HG03469 (cell line): Measurements from ENCODE around the gene HIPK1.

ENCODE experiments used
- ATAC-seq: cut with Tn5 transposase; IDR thresholded peaks from one replicate; pipeline ENCODE4 v1.9.1; 2021; ENCODE audit warnings: mild to moderate bottlenecking, moderate library complexity, moderate number of reproducible peaks; ENCODE audit not compliant: unreplicated experiment

The HIPK1 gene

DNA sequence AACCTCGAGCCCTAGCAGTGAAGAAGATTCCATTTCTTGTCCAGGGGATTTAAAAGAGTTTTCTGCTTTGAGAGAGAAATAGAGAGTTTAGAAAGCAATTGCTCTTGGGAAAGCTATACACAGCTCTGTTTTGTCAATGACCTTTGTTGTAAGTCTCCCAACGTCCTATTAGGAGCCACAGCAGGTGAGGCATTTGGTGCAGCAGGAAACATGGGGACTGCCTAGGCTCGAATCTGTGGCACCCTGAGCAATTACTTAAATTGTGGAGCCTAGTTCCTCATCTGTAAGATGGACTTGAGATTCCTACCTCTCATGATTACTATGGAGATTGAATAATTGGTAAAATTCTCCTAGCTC is 15.8 kb upstream of the HIPK1 start:
- ATAC-seq = no peak

DNA sequence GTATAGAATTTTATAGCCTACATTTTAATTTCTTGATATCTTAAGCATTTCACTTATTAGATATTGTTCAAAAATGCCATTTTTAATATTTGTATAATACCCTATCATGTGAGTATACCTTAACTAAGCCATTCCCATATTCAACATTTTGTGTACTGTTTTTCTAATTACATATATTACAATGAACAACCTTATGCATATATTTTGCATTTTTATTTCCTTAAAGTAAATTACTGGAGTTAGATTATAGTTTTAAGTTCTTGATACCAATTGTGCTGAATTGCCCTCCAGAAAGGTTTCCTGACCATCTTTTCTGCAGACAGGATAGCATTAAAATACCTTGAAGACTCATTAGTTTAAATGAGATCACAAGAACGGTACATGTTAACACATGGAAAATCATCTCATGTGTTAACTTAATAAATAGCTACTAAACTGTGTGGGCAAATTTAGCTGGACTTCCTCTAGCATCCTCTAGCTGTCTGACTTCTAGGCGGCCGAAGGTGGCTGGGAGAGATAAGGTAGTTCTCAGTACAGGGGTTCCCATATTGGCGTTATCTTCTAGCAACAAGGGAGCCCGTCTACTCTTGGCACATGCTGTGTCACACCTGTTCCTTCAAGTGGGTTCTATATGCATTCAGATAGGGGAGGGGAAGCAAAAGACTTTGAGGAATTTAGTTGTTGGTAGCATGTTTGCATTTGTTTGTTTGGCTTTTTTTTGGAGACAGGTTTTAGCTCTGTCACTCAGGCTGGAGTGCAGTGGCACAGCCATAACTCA is 15.0 kb upstream of the HIPK1 start:
- no peak for ATAC-seq

DNA sequence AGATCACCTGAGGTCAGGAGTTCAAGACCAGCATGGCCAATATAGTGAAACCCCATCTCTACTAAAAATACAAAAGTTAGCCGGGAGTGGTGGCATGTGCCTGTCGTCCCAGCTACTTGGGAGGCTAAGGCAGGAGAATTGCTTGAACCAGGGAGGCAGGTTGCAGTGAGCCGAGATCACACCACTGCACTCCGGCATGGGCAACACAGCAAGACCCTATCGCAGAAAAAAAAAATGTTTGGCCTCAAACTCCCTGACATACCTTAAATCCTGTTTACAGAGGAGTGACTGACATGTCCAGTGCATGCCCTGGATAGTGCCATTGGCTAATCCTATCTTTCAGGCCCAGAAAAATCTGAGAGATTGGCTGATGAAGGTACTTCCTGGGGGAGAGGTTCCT is 12.2 kb upstream of the HIPK1 start:
- ATAC-seq = no peak

DNA sequence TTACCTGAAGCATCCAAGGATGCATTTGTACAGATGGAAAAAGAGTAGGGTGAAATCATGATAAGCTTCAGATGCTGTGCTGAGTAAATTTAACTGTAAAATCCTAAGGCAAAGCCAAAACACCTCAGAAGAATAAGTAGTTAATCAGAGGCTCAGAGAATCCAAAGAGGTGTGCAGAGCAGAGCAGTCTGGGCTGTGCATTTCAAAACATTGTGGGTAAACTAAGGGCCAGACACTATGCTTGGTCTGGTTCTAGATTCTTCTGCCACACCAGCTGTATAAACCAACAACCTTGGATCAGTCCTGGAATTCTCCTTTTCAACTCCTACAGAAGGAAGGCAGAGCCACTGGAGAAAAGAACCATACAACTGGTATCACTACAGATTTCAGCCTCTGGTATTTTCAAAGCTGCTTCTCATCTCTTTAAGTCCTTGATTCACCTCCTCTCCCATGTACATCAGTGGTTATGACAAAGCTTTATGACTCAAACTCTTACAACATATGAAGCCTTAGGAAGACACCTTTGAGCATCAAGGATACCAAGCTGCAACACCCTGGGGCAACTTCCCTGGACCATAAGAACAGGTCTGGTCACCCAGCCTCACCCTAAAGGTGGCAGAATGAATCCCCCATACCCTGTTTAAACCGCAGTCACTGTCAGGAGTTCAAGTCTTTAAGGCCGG is 11.6 kb upstream of the HIPK1 start:
- no peak for ATAC-seq

DNA sequence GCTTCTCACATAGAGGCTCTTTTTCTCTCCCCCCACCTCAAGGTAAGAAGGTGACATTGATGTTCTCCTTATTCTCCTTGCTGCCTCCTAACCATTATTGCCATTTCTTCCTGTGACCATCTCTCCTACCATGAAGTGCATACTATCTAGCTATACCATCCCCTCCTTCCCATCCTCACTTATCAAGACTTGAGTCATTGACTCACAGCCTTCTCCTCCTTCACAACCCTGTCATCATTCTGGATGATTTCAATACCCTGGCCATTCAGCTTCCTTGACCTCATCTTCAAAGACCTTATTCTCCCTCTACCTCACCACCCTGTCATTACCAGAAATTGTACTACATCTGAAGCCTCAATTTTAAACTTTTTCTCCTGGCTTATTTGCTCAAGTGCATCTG is 10.9 kb upstream of the HIPK1 start:
- ATAC-seq = no peak

DNA sequence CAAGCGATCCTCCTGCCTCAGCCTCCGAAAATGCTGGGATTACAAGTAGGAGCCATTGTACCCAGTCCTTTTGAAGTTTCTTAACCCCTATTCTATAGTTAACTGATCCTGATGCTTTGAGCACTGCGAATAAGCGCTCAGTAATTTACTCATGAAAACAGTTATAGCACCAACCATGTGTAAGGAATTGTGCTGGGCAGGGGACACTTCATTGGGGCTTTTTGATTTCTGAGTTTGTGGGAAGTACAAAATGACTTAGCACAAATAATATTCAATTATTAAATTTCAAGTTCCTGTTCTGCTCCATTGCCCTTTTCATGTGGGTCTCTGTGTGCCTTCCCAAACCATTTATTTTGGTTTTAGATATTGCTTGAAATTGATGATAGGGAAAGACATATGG is 6.2 kb upstream of the HIPK1 start:
- no peak for ATAC-seq

DNA sequence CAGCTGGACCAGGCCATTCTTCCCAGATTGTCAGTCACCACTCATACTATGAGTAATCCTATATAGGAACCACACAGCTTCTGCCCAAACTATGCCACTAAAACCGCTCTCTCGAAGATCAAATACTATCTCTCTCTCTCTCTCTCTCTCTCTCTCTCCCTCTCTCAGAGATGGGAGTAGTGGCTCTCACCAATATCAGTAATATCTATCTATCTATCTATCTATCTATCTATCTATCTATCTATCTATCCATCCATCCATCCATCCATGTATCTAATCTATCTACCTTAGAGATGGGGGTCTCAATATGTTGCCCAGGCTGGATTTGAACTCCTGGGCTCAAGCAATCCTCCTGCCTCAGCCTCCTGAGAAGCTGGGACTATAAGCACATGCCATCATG is 4.7 kb upstream of the HIPK1 start:
- no peak for ATAC-seq

DNA sequence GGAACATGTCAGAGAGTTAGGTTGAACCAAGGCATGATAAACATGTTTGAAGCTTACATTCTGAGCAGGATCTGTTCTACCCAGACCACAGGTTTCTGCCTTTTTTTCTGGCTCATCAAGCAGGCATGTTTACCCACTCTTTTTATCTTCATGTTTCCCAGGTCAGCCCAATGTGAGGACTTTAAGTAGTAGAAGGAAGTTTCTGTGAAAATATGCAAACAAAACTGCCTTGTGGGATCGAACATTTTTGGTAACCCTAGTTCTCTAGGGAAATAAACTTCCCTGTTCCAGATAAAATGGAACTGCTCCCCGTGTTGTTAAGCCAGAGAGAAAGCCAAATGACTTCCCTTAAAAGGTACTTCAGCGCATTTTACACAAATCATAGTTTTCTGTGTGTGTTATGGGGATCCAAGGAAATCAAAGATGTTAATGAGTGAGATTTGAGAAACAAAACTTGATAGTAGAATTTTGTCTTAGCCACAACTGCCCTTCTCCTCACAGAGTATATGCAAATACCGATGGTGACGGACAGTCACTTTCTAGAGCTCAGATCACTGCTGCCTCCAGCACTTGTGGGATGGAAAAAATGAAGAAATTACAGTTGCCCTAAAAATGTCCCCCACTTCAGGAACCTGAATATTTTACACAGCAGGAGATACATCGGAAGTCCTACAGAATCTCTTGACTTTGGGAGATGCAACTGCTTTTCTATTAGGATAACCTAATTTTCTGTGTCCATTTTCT is 765 bp upstream of the HIPK1 start:
- no peak for ATAC-seq

DNA sequence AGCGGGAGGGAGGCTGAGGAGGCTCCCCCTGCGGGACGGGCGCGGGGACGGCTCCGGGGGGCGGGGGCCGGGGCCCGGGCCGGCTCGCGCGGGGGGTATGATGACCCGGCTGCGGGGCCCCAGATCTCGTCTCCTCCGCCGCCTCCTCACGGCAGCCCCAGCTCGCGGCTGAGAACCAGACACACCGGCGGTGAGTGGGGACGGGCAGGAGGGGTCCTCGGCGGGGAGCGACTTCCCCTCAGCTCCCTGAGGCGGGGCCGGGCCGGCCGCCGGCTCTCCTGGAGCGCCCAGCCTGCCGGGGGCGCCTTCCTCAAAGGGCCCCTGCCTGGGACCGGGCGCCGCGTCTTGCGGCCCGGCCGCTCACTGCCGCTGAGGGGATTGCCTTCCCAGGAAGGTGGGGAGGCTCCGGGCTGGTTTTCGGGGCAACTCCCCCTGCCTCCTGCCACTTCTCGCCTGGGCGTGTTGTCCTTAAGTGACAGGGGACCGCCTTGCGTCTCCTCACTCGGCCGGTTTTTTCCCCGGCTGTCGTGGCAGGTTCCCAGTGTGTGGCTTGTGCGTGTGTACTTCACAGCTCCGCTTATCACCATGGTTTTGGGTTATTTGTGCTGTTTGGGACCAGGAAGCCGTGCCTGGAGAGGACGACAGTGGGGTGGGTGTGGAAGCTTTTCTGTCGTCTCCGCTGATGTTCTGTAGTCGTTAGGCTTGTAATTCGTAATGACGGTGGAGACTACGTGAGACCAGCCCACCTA is 800 bp downstream of the HIPK1 start:
- peak; percentile 24 for ATAC-seq

DNA sequence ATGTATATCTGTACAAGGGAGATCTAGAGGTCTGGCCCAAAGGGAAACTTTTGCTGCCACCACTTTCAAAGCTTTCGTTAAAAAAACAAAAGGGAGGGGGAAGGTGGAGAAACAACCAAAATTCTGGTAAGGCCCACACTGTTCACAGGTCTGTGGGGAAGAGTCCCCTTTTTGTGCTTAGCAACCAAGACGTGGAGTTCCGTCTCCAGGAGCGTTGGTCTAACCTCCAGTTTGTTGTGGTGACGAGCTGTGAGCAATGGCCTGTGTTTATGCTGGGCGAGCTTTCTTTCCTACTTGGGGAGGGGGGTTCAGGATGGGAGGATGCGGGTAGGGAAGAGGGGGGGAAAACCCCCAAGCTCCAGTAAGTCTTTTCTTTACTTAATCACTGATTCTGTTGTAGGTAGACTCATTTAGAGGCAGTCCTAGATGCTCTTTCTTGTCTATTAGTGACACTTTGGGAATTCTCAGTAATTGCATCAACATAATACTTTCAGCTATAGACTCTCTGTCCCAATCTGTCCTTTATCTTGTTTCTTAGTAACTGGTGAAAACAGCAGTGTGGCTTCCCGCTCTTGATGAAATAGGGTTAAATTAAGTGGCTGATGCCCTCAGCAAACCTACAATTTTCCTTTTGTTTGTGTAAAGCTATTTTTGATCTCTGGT is 1.5 kb downstream of the HIPK1 start:
- peak; percentile 14 for ATAC-seq

DNA sequence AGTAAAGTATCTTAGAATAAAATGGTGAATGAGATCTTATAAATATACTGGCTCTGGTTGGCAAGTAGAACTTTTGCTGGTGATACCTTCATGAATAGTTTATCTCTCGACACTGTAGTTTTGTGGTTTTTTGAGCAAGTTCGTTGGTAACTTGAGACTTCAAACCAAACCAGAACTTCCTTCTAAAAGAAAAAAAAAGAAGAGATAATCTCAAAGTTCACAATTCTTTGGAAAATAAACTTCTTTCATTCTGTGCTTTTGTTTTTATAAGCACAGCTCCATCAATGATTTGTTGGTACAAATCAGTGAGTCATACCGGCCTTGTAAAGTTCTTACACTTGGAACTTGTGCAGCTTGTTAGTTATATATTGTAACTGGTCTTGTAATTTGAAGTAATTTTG is 2.3 kb downstream of the HIPK1 start:
- no peak for ATAC-seq

DNA sequence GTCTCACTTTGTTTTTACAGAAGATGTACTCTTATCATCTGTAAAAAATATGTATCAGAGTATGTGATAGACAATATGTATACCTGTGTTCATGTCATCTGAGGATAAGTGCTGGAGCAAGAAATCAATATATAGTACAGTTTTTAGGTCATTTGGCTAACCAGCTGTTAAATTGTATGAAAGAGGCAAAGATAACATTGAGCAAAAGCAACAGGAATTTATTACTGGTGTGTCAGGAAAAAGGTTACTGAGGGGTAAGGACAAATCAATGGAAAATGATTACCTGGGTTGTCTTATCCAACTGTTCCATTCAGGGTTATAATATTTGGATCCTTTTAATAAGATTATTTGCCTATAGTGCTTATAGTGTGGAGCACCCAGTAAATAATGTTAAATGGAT is 4.9 kb downstream of the HIPK1 start:
- no peak for ATAC-seq

DNA sequence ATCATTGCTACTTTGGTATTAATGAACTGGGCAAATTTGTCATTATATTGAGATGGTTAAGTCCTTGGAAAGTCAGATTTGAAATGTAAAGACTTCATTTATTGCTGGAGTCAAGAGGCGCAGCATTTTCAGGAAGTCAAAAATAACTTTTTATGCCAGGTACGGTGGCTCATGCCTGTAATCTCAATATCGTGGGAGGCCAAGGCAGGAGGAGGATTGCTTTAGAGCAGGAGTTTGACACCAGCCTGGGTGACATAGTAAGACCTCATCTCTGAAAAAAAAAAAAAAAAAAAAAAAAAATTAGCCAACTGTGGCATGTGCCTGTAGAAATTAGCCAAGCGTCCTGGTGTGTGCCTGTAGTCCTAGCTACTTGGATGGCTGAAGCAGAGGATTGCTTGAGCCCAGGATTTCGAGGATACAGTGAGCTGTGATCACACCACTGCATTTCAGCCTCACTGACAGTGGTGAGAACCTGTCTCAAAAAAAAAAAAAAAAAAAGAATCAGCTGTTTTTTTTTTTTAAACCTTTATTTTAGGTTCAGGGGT is 5.5 kb downstream of the HIPK1 start:
- ATAC-seq = no peak

DNA sequence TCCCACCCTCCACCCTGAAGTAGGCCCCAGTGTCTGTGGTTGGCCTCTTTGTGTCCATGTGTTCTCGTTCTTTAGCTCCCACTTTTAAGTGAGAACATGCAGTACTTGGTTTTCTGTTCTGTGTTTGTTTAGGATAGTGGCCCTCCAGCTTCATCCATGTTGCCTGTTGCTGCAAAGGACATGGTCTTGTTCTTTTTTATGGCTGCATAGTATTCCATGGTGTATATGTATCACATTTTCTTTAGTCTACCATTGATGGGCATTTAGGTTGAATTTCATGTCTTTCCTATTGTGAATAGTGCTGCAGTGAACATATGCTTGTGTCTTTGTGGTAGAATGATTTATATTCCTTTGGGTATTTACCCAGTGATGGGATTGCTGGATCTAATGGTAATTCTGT is 6.1 kb downstream of the HIPK1 start:
- ATAC-seq = no peak

DNA sequence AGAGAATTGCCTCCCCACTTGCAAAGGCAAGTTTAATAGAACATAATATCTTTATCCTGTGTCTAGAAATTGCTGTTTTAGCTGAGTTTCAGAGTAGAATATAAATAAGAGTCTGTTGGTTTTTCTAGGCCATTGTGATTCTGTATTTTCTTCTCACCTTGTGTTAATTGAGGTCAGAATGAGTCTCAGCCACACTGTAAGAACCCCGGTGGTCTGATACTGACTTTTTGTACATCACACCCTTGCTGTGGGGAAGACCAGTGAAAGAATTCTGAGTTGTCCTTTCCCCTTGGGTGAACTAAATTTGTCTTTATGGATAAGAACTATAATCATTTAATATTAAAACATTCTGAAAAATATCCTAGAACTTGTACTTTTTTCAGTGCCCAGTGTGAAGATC is 6.8 kb downstream of the HIPK1 start:
- no peak for ATAC-seq

DNA sequence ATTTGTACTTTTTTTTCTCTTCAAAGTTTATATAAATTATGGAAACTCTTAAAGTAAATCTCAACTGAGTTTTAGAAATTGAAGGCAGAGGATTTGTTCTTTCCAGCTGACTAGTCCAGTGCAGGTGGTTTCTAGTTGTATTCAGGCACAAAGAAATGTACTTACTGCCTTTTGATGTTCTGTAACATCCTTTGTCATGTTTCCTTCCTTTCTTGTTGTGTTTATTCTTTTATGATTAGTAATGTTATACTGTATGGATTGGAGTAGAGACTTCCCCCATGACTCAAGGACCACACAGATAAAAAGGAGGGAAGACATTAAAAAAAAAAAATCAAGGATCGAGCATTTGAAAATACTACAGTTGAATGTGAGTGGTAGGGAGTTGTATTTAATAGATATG is 8.0 kb downstream of the HIPK1 start:
- no peak for ATAC-seq

DNA sequence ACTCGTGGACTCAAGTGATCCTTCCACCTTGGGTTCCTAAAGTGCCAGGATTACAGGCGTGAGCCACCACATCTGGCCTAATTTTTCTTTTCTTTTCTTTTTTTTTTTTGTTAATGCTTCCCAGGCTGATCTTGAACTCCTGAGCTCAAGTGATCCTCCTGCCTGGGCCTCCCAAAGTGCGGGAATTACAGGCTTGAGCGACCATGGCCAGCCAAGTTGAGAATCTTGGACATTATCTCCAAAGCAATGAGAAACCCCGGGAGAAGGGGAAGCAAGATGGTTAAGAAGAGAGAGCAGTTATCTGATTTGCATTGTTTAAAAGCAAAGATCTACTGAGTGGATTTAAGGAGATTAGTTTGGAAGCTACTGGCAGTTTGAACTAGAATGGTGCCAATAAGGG is 9.1 kb downstream of the HIPK1 start:
- ATAC-seq = no peak

DNA sequence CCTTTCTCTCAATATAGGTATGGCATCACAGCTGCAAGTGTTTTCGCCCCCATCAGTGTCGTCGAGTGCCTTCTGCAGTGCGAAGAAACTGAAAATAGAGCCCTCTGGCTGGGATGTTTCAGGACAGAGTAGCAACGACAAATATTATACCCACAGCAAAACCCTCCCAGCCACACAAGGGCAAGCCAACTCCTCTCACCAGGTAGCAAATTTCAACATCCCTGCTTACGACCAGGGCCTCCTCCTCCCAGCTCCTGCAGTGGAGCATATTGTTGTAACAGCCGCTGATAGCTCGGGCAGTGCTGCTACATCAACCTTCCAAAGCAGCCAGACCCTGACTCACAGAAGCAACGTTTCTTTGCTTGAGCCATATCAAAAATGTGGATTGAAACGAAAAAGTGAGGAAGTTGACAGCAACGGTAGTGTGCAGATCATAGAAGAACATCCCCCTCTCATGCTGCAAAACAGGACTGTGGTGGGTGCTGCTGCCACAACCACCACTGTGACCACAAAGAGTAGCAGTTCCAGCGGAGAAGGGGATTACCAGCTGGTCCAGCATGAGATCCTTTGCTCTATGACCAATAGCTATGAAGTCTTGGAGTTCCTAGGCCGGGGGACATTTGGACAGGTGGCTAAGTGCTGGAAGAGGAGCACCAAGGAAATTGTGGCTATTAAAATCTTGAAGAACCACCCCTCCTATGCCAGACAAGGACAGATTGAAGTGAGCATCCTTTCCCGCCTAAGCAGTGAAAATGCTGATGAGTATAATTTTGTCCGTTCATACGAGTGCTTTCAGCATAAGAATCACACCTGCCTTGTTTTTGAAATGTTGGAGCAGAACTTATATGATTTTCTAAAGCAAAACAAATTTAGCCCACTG is 11.5 kb downstream of the HIPK1 start:
- ATAC-seq = no peak

DNA sequence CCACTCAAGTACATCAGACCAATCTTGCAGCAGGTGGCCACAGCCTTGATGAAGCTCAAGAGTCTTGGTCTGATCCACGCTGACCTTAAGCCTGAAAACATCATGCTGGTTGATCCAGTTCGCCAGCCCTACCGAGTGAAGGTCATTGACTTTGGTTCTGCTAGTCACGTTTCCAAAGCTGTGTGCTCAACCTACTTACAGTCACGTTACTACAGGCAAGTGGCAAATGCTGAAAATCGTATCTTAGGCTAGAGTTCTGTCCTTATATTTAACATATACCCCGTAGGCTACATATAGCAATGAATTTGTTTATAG is 12.1 kb downstream of the HIPK1 start:
- ATAC-seq = no peak

DNA sequence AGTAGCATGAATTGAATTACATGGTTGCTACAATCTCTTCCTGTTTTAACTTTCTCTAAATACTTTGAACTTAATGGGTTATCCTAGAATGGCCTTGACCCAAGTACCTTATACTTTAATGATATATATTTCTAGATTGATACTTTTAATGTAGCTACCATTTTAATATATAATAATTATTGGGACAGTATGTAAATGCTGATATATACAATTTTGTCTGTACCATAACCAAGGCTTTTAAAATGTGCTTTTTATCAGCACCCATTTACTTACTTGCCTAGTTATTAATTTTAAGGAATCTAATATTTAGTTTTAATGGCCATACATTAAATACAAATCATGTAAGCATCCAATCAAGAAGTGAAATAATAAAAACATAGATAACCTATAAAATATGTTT is 13.4 kb downstream of the HIPK1 start:
- no peak for ATAC-seq
